HepG2 (cell line): ENCODE measurements around the gene PPP1R12B. TPM values are rescaled to one million over a fixed set of nuclear protein-coding genes. Genes with fewer than 3 reads are reported as not detected.

Source experiments
- ATAC-seq: fragments of 200-7000 bp; cut with Tn5 transposase; 3 replicates; pipeline ENCODE4 v1.9.1; 2020; ENCODE audit warnings: mild to moderate bottlenecking, moderate library complexity
- BruUV-seq: library from RNA; stranded (reverse); fragments of 400-500 nt; replicated peaks from 2 replicates; lab custom pipeline; 2021; lab: Mats Ljungman, UMichigan
- CTCF ChIA-PET: fragments of 300-600 bp; formaldehyde crosslinking; extraction: SDS; loops from one replicate; lab custom pipeline; 2021; ENCODE audit warnings: low total read pairs, inconsistent platforms, low intra/inter-chr PET ratio; lab: Yijun Ruan, JAX
- POLR2A ChIA-PET: fragments of 350-600 bp; sonication (Branson Sonifier 250); formaldehyde crosslinking; loops from one replicate; lab custom pipeline; 2020; ENCODE audit warnings: antibody characterized with exemption, inconsistent platforms; lab: Yijun Ruan, JAX
- DNase-seq: peaks from one replicate; pipeline ENCODE4 v3.0.0-alpha.2; 2015; ENCODE audit warnings: low spot score
- FAIRE-seq: peaks from 3 replicates; lab custom pipeline; 2011; peaks lifted over from hg19 to GRCh38; lab: Jason Lieb, UNC
- H2AFZ ChIP-seq: one replicate; pipeline ENCODE4 v1.6.1; 2011; ENCODE audit warnings: low read length, inconsistent platforms
- H3K27ac ChIP-seq: fragments of 300-600 bp; 3 replicates; pipeline ENCODE4 v1.8.0; 2011; ENCODE audit warnings: mixed run types, mild to moderate bottlenecking, mixed read lengths, low read length, inconsistent platforms; ENCODE audit not compliant: insufficient read depth; ENCODE audit errors: extremely low read length
- H3K27me3 ChIP-seq, 2 experiments: fragments of 200-600 bp in 1 of 2; 2 replicates in 1 of 2; 3 replicates in 1 of 2; pipeline versions ENCODE4 v1.6.0 to v1.8.0; 2011; ENCODE audit warnings: low read length in 2 of 2, mild to moderate bottlenecking in 2 of 2, moderate library complexity in 2 of 2, inconsistent platforms in 1 of 2; ENCODE audit not compliant: insufficient read depth in 2 of 2, control insufficient read depth in 1 of 2
- H3K36me3 ChIP-seq, 2 experiments: fragments of 200-600 bp in 1 of 2; replicated peaks in 1 of 2; 2 replicates in 1 of 2; 3 replicates in 1 of 2; pipeline versions ENCODE4 v1.5.1 to v1.8.0; 2011; ENCODE audit warnings: low read length in 2 of 2, inconsistent platforms in 1 of 2; ENCODE audit not compliant: insufficient read depth in 2 of 2, control insufficient read depth in 1 of 2
- H3K4me1 ChIP-seq: 2 replicates; pipeline ENCODE4 v1.5.1; 2012; ENCODE audit warnings: low read length, inconsistent platforms; ENCODE audit not compliant: insufficient read depth
- H3K4me2 ChIP-seq: 2 replicates; pipeline ENCODE4 v1.6.0; 2011; ENCODE audit warnings: low read depth, low read length, inconsistent platforms
- H3K4me3 ChIP-seq, 3 experiments: fragments of 200-600 bp in 1 of 3; sonication (generic), shearing (Covaris generic) in 1 of 3; replicated peaks in 1 of 3; 2 replicates each; pipeline ENCODE4 v1.5.1; 2011 to 2016; ENCODE audit warnings: low read length in 3 of 3, inconsistent platforms in 2 of 3, low read depth in 2 of 3, mild to moderate bottlenecking in 2 of 3, control low read depth in 1 of 3, mixed read lengths in 1 of 3; ENCODE audit not compliant: insufficient read depth in 1 of 3
- H3K79me2 ChIP-seq: one replicate; pipeline ENCODE4 v1.6.1; 2011; ENCODE audit warnings: low read length, inconsistent platforms; ENCODE audit not compliant: insufficient read depth
- H3K9ac ChIP-seq: 2 replicates; pipeline ENCODE4 v1.6.0; 2011; ENCODE audit warnings: mild to moderate bottlenecking, low read depth, low read length, inconsistent platforms; ENCODE audit not compliant: insufficient read depth
- H3K9me3 ChIP-seq: 2 replicates; pipeline ENCODE4 v1.5.1; 2012; ENCODE audit warnings: mild to moderate bottlenecking, low read length
- H4K20me1 ChIP-seq: 2 replicates; pipeline ENCODE4 v1.6.0; 2011; ENCODE audit warnings: inconsistent platforms, mild to moderate bottlenecking, low read length, moderate library complexity; ENCODE audit not compliant: insufficient read depth
- ATRX ChIP-seq: sonication (generic); formaldehyde crosslinking; IDR thresholded peaks from 2 replicates; pipeline ENCODE4 v1.4.0; 2020; ENCODE audit warnings: missing genetic modification reagents, borderline replicate concordance
- CTCF ChIP-seq: sonication (generic); formaldehyde crosslinking; IDR thresholded peaks from 2 replicates; pipeline ENCODE4 v1.5.0; 2020; ENCODE audit warnings: mild to moderate bottlenecking, missing genetic modification reagents, moderate library complexity
- GTF3A ChIP-seq: sonication (generic); formaldehyde crosslinking; conservative IDR thresholded peaks from 2 replicates; pipeline ENCODE4 v1.4.0; 2020; ENCODE audit warnings: mild to moderate bottlenecking, missing genetic modification reagents
- HDAC6 ChIP-seq: fragments of 200-600 bp; sonication (generic); IDR thresholded peaks from 2 replicates; pipeline ENCODE4 v1.7.0; 2017; ENCODE audit warnings: mild to moderate bottlenecking, antibody characterized with exemption, low read length, low read depth
- JUND ChIP-seq: sonication (generic); formaldehyde crosslinking; IDR thresholded peaks from 2 replicates; pipeline ENCODE4 v1.8.0; 2022; ENCODE audit warnings: mild to moderate bottlenecking, missing genetic modification reagents
- KLF13 ChIP-seq: sonication (generic); formaldehyde crosslinking; IDR thresholded peaks from 2 replicates; pipeline ENCODE4 v1.4.0; 2020; ENCODE audit warnings: mild to moderate bottlenecking, missing genetic modification reagents
- NPAS2 ChIP-seq: sonication (generic); formaldehyde crosslinking; IDR thresholded peaks from 2 replicates; pipeline ENCODE4 v1.8.0; 2022; ENCODE audit warnings: mild to moderate bottlenecking, missing genetic modification reagents, borderline replicate concordance
- PAF1 ChIP-seq: IDR thresholded peaks from 2 replicates; pipeline ENCODE4 v1.6.1; 2016; ENCODE audit warnings: missing genetic modification reagents, missing compliant biosample characterization
- SMARCE1 ChIP-seq: fragments of 450-650 bp; IDR thresholded peaks from 2 replicates; pipeline ENCODE4 v1.6.1; 2017; ENCODE audit warnings: borderline replicate concordance
- SRSF1 ChIP-seq: fragments of 200-400 bp; formaldehyde crosslinking; optimal IDR thresholded peaks from 2 replicates; pipeline ENCODE3; 2017; ENCODE audit warnings: mild to moderate bottlenecking, low read depth, low read length, moderate library complexity
- ZBTB39 ChIP-seq: sonication (generic); formaldehyde crosslinking; IDR thresholded peaks from 2 replicates; pipeline ENCODE4 v1.5.0; 2020; ENCODE audit warnings: missing genetic modification reagents
- ZNF143 ChIP-seq: sonication (generic); formaldehyde crosslinking; IDR thresholded peaks from 2 replicates; pipeline ENCODE4 v1.4.0; 2020; ENCODE audit warnings: missing genetic modification reagents
- ZNF468 ChIP-seq: sonication (generic); formaldehyde crosslinking; IDR thresholded peaks from 2 replicates; pipeline ENCODE4 v1.8.0; 2022; ENCODE audit warnings: mild to moderate bottlenecking, moderate library complexity, missing genetic modification reagents
- ZNF546 ChIP-seq: sonication (generic); formaldehyde crosslinking; conservative IDR thresholded peaks from 2 replicates; pipeline ENCODE4 v1.8.1; 2023; ENCODE audit warnings: mild to moderate bottlenecking, missing genetic modification reagents
- ZNF747 ChIP-seq: sonication (generic); formaldehyde crosslinking; IDR thresholded peaks from 2 replicates; pipeline ENCODE4 v1.8.1; 2023; ENCODE audit warnings: missing genetic modification reagents, mild to moderate bottlenecking, borderline replicate concordance
- ZUFSP ChIP-seq: sonication (generic); formaldehyde crosslinking; IDR thresholded peaks from 2 replicates; pipeline ENCODE4 v1.9.0; 2021; ENCODE audit warnings: missing genetic modification reagents, mild to moderate bottlenecking, borderline replicate concordance
- WGBS: methylation state at CpG from one replicate; pipeline ENCODE4 v1.1.6; 2017; ENCODE audit warnings: low lambda C conversion rate; 5-methylcytosine and 5-hydroxymethylcytosine counted together
- in situ Hi-C: cut with HindIII; loops from 2 replicates; pipeline ENCODE4 v1.10.0; 2017; ENCODE audit warnings: low pct_unique_long_range_greater_than_20kb; ENCODE audit not compliant: extremely low pct_ligation_motif_present
- intact Hi-C: fragments of 100-400 bp; cut with micrococcal nuclease; formaldehyde crosslinking; loops from one replicate; pipeline ENCODE4 v1.10.0; 2022; ENCODE audit not compliant: unreplicated experiment
- polyA plus RNA-seq, 8 experiments: library from polyadenylated mRNA; depleted of rRNA in 3 of 8; stranded (reverse) in 7 of 8; unstranded in 1 of 8; fragments of >200 nt; fragmentation: Illumina TruSeq in 4 of 8; extraction: Trizol in 4 of 8; gene quantifications; 2 replicates each; pipeline versions ENCODE4 v1.2.1 to v1.2.3, GENCODE V29; 2011 to 2016; ENCODE audit warnings: low read depth in 4 of 8, missing spikeins in 1 of 8, mixed read lengths in 1 of 8; ENCODE audit not compliant: insufficient read depth in 1 of 8
- total RNA-seq, 5 experiments: library from RNA; depleted of rRNA; stranded (reverse); fragments of >200 nt; fragmentation: Illumina TruSeq; extraction: Trizol; gene quantifications; 2 replicates each; pipeline ENCODE4 v1.2.3, GENCODE V29; 2016; ENCODE audit warnings: low read depth in 1 of 5

Gene PPP1R12B
- total and polyA plus RNA-seq, 2 of the 13 experiments (the other 11 are each of a cell fraction or from before 2014, with no cell fraction given): 12.0 to 13.6 TPM

- Histone ChIP-seq H3K36me3 (peaks cover 0 to 18% of the 10 kb centered on the region in 2 experiments; a peak in 2 of 5 replicates), H3K4me2 (no peak overlapping the region), H3K27me3 (no peaks in the 10 kb centered on the region), H3K4me1 (peaks cover 10% of the 10 kb centered on the region; the same call in 1 of the 2 replicates), H4K20me1 (no peaks in the 10 kb centered on the region), H3K79me2 (no peaks in the 10 kb centered on the region), H3K4me3 (no peak overlapping the region), H3K9ac (no peak overlapping the region), H3K27ac (no peak overlapping the region), H2AFZ (no peak overlapping the region), H3K9me3 (no peaks in the 10 kb centered on the region)
- ATAC-seq: no peak
- no TSS peak for BruUV-seq
- intact Hi-C loops (no loop called here), in situ Hi-C loops (no loop called here)
- TF ChIP-seq CTCF (CRISPR knock-in tag) (no peak), ZNF546 (CRISPR knock-in tag) (no peak), KLF13 (CRISPR knock-in tag) (no peak), ZNF143 (no peak), ZNF747 (CRISPR knock-in tag) (no peak), GTF3A (no peak), JUND (CRISPR knock-in tag) (no peak), ATRX (CRISPR knock-in tag) (no peak), PAF1 (CRISPR knock-in tag) (no peak), ZBTB39 (CRISPR knock-in tag) (no peak), NPAS2 (no peak), HDAC6 (no peak), SMARCE1 (no peak), ZUFSP (CRISPR knock-in tag) (no peak), SRSF1 (no peak), ZNF468 (CRISPR knock-in tag) (no peak)
- CTCF ChIA-PET: no interaction called here
- no peak for FAIRE-seq
- POLR2A ChIA-PET: no interaction called here
- DNase-seq: no peak
- 95% methylated on average over 2 of the region's 2 CpGs for WGBS
These were observed 213.4 kb downstream of the PPP1R12B start for GRCh38 chr1:202561726-202562443.
